ENCODE measurements around the gene CAV1.
"Not testable (repeated sequence)": the region's sequence is repeated elsewhere in the genome, so short reads cannot be mapped to it uniquely, and the experiment has no call there.

CAV1 gene

GRCh38 chr7:116582806-116583444 lies 58.1 kb downstream of the CAV1 start:
- no peak for DNase-seq (ENCODE audit: low spot score)

DNA sequence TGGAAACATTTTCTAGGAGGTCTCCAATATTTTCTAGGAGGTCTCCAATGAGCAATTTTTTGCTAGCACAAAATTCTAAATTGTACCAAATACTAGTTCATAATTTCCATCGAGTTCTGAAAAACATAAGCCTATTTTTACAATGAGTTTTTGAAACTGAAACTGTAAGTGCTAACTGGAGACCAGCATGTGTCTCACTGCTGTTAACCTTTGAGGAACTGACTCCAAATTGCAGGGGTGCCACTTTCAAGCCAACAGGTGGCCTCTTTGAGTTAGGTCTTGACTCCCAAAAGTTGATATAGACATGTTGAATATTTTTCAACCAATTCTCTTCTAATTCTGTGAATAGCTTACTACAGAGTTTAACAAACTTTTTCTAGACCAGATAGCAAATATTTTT lies 58.8 kb downstream of the CAV1 start:
- DNase-seq (ENCODE audit: low spot score): no peak

DNA sequence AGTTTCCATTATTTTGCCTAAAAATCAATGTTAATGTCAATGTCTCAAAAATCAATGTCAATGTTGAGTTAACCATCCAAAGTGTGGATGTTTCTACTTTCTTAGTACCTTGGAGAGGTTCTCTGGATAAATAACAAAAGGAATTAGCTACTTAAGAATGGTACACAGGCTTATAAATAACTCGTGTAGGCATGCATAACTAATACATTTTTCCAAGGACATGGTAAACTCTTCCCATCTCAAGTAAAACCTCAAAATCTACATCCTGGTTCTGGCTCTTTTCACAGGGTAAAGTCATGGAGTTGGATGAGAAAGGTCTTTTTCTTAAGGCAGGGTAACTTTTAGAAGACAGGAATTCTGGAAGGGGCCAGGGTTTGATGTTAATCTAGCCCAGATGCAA lies 59.9 kb downstream of the CAV1 start:
- no peak for DNase-seq (ENCODE audit: low spot score)

GRCh38 chr7:116585392-116585791 lies 60.6 kb downstream of the CAV1 start:
- no peak for DNase-seq (ENCODE audit: low spot score)

DNA sequence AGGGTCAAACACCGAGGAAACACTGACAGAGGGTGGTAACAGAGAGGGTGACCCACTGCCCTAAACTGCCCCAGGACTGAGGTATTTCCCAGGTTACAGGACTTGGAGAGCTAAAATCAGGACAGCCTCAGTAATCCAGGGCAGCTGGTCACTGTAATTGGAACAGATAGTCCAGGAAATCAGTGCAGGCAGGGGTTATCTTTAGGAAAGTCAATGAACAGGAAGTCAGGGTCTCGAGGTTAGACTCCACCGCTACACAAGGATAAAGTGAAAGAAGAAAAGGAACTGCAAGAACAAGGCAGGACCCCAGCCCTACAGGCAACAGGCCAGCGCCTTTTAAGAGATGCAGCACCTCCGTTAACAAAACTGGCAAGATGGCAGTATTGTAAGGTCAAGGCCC lies 61.1 kb downstream of the CAV1 start:
- DNase-seq (ENCODE audit: low spot score): no peak

DNA sequence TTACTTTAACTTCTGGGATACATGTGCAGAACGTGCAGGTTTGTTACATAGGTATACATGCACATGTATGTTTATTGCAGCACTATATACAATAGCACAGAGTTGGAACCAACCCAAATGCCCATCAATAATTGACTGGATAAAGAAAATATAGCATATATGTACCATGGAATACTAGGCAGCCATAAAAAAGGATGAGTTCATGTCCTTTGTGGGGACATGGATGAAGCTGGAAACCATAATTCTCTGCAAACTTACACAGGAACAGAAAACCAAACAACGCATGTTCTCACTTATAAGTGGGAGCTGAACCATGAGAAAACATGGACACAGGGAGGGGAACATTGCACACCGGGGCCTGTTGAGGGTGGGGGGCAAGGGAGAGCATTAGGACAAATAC lies 62.4 kb downstream of the CAV1 start:
- not testable (repeated sequence) for DNase-seq (ENCODE audit: low spot score)

DNA sequence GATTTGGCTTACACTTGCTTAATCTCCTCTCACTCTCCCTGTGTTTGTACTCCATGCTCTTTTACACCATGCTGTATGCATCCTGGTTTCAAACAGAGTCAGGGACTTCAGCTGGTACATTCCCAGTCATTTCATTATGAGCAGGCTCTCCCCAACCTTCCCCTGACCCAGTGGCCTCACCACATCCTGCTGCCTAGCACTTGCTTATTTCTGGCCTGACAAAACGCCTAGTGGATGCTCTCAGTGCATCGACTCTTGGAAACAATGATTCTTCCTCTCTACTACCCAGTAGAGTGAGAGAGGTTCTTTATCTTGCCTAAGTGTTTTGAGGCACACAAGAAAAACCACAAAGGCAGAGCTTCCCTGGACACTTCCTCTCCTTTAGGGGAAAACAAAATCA lies 63.4 kb downstream of the CAV1 start:
- DNase-seq (ENCODE audit: low spot score): no peak

DNA sequence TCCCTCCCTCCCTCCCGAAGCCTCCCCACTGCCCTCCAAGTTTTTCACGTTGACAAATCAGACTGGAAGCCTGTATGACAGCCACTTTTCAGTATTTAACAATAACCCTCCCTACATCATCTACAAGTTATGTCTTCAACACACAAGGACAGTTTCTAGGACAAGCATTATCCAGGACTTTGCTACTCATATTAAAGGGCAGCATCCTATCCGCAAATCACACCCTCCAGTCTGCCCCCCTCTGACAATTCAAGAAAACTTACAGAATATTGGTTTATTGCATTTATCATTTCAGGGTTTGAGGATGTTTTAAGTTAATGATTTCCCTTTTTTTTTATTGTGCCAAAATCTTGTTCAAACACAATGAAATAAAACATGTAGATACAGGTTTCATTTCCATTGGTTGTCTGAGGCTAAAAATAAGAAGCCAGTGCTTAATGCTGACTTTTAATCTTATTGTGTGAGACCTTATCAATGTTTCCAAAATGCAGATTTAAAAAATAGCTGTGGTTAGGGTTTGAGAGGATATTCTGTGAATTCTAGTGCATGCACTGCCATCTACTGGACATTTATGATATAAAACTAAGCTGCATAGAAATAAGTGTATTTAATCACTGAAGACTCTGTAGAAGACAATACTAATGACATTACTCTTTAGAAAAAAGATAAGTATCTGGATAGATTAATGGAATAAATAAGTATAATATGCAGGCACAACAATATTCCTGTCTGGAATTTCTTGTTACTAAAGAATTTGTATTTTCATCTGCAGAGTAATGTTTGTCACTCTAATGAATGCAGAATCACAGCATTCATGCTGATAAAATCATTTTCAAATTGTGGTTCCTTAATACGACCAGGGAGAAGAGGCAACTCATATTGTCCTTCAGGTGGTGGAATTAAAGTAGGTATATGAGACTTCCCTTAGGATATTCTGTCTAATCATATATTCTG lies 64.1 kb downstream of the CAV1 start:
- no peak for DNase-seq (ENCODE audit: low spot score)

GRCh38 chr7:116591202-116592040 lies 66.6 kb downstream of the CAV1 start:
- no peak for DNase-seq (ENCODE audit: low spot score)

DNA sequence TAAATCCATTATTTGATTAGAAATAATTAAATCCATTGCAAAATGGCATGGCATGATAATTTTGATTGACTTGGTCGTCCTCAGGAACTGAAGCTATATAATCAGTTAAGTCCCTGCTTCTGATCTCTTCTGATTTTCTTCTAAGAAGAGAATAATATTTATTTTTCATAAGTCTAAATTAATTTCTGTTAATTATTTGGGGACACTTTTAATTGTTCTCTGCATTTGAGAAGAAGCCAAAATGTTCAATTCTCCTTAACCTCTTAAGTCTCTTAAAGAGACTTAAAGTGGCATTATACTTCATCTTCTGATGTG lies 67.2 kb downstream of the CAV1 start:
- DNase-seq (ENCODE audit: low spot score): no peak

GRCh38 chr7:116592445-116592844 lies 67.6 kb downstream of the CAV1 start:
- no peak for DNase-seq (ENCODE audit: low spot score)

GRCh38 chr7:116593359-116594075 lies 68.7 kb downstream of the CAV1 start:
- no peak for DNase-seq (ENCODE audit: low spot score)

- no peak for DNase-seq (ENCODE audit: low spot score)
Measured at GRCh38 chr7:116595063-116595462, 70.2 kb downstream of the CAV1 start.

GRCh38 chr7:116597384-116597783 lies 72.5 kb downstream of the CAV1 start:
- DNase-seq (ENCODE audit: low spot score): no peak

DNA sequence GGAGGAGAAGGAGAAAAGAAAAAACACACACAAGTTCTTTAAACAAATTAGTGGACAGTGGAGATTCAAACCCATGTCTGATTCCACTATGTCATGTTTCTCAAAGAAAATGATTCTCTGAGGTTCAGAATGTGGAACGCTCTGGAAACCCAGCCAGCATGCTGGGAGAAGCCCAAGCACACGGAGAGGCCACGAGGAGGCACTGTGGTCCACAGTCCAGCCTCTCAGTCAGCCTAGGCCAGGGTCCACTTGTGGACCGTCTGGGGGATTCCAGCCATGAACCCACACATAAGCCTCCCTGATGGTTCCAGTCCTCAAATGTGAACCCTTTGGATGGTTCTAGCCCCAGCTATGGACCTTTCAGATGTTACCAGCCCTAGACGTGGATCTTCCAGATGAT lies 73.4 kb downstream of the CAV1 start:
- DNase-seq (ENCODE audit: low spot score): no peak

DNA sequence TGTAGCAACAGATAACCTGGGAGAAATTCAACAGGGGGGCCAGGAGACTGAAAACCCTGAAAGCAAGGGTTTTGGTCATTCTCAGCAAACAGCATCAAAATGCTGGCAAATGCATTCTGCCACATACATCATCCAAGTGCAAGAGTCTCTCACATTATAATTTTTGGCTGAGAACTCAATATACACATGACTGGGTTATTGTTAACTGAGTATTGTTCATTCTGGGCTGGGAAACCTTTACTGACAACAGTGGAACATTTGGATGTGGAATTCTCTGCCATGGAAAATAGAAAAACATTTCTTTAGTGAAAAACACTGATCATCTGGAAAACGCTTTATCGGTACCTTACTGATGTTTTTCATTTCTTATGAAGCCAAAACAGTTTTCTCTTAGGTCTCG lies 74.0 kb downstream of the CAV1 start:
- DNase-seq (ENCODE audit: low spot score): no peak

DNA sequence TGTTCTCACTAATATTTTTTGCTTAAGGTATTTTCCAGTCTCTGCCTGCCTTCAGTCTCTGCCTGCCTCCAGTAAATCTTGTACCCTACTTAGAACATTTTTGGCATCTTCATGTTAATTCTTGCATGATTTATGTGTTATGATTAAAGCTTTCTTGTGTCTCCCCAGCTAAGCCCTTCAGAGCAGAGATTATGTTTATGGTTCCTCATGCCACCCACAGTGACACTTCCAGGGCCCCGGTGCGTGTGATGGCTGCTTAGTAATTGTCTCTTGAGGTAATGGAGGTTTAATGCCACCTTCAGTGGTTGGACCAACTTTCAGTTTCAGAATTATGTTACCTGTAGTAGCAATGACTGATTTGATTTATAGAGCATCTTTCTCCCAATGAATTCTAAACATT lies 76.6 kb downstream of the CAV1 start:
- DNase-seq (ENCODE audit: low spot score): no peak

- no peak for DNase-seq (ENCODE audit: low spot score)
Measured at GRCh38 chr7:116607299-116607698, 82.5 kb downstream of the CAV1 start.

GRCh38 chr7:116610210-116610609 lies 85.4 kb downstream of the CAV1 start:
- no peak for DNase-seq (ENCODE audit: low spot score)

DNA sequence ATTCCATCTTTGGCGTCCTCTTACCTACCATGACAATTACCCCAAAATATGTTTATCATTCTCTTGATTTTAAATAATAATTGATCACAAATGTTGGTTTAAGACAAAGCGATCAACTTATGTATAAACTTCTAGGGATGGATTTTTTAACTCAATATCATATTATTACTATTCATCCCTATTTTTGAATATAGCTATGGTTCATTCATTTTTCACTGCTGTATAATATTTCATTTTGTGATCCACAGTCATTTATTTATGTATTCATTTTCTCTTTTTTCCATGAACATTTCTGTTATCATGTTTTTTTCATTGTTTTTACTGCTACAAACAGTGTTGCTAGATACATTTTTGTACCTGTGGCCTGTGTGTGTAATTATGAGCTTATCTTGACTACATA lies 85.9 kb downstream of the CAV1 start:
- DNase-seq (ENCODE audit: low spot score): no peak
